Epithelial cell of esophagus (primary cell): ENCODE measurements around the gene EEFSEC.

Experiments used
- DNase-seq: peaks from one replicate; pipeline ENCODE4 v3.0.0; 2010; ENCODE audit warnings: low read depth
- H3K4me3 ChIP-seq: 2 replicates; pipeline ENCODE4 v1.5.1; 2011; ENCODE audit warnings: mild to moderate bottlenecking, low read length, control low read depth
- CTCF ChIP-seq: IDR thresholded peaks from 2 replicates; pipeline ENCODE4 v1.5.1; 2011; ENCODE audit warnings: low read depth, mild to moderate bottlenecking, low read length, control low read depth, inconsistent platforms; ENCODE audit not compliant: insufficient read depth; ENCODE audit errors: missing control alignments

The EEFSEC gene

GRCh38 chr3:128326051-128326823 is 173.0 kb downstream of the EEFSEC start:
- no peak for DNase-seq
- no peak overlapping the region for H3K4me3 ChIP-seq
- no peak for TF ChIP-seq CTCF

GRCh38 chr3:128327606-128328031 is 174.3 kb downstream of the EEFSEC start:
- DNase-seq = no peak
- H3K4me3 ChIP-seq = no peak overlapping the region
- TF ChIP-seq CTCF = no peak

- no peak for DNase-seq
- TF ChIP-seq CTCF = no peak
- H3K4me3 ChIP-seq = no peak overlapping the region
These were observed 175.5 kb downstream of the EEFSEC start for GRCh38 chr3:128328546-128329458.

GRCh38 chr3:128329491-128330213 is 176.4 kb downstream of the EEFSEC start:
- H3K4me3 ChIP-seq = no peak overlapping the region
- TF ChIP-seq CTCF = no peak
- no peak for DNase-seq

GRCh38 chr3:128330214-128330842 is 177.0 kb downstream of the EEFSEC start:
- no peak for TF ChIP-seq CTCF

GRCh38 chr3:128334086-128334645 is 180.9 kb downstream of the EEFSEC start:
- H3K4me3 ChIP-seq = no peak overlapping the region
- DNase-seq = no peak
- TF ChIP-seq CTCF = no peak

More at GRCh38 chr3:128330214-128330842, 177.0 kb downstream of the EEFSEC start:
- DNase-seq = no peak
- H3K4me3 ChIP-seq = no peak overlapping the region
